HG03520 (cell line): ENCODE data around the gene AIF1.
"Not testable (repeated sequence)": the region's sequence is repeated elsewhere in the genome, so short reads cannot be mapped to it uniquely, and the experiment has no call there.

Experiments
- ATAC-seq: cut with Tn5 transposase; IDR thresholded peaks from one replicate; pipeline ENCODE4 v1.9.1; 2021; ENCODE audit warnings: mild to moderate bottlenecking, moderate library complexity; ENCODE audit not compliant: unreplicated experiment

AIF1 gene

GRCh38 chr6:31580438-31580740 lies 34.6 kb upstream of the AIF1 start:
- ATAC-seq, result no peak

- peak; percentile 36 for ATAC-seq
These were observed 34.1 kb upstream of the AIF1 start for GRCh38 chr6:31580807-31581433.

GRCh38 chr6:31581434-31582229 lies 33.4 kb upstream of the AIF1 start:
- no peak for ATAC-seq

GRCh38 chr6:31582230-31582643 lies 32.8 kb upstream of the AIF1 start, which contains the start of gene LTB:
Gene LTB, minus strand, starts transcription at chr6:31582424. Its CDS starts 7 bp downstream, at chr6:31582417.
- ATAC-seq, result no peak

- no peak for ATAC-seq
These were observed 29.5 kb upstream of the AIF1 start for GRCh38 chr6:31585491-31585890.

- no peak for ATAC-seq
These were observed 29.0 kb upstream of the AIF1 start, which contains the start of gene LST1 for GRCh38 chr6:31586008-31586407. Gene LST1, plus strand, starts transcription at chr6:31586277. Its CDS starts 1,023 bp downstream, at chr6:31587300.

GRCh38 chr6:31586599-31587281 lies 28.3 kb upstream of the AIF1 start:
- no peak for ATAC-seq

GRCh38 chr6:31587791-31588777 lies 26.9 kb upstream of the AIF1 start:
- no peak for ATAC-seq

- no peak for ATAC-seq
These were observed 26.0 kb upstream of the AIF1 start for GRCh38 chr6:31588871-31589650.

GRCh38 chr6:31590691-31591090 lies 24.3 kb upstream of the AIF1 start:
- ATAC-seq, result not testable (repeated sequence)

- no peak for ATAC-seq
These were observed 22.6 kb upstream of the AIF1 start for GRCh38 chr6:31592396-31592771.

- ATAC-seq, result no peak
These were observed 18.0 kb upstream of the AIF1 start for GRCh38 chr6:31597006-31597405.

GRCh38 chr6:31607317-31607716 lies 7.7 kb upstream of the AIF1 start:
- no peak for ATAC-seq

- ATAC-seq, result no peak
These were observed 5.3 kb upstream of the AIF1 start for GRCh38 chr6:31609519-31610406.

GRCh38 chr6:31610968-31611367 lies 4.1 kb upstream of the AIF1 start:
- no peak for ATAC-seq

- no peak for ATAC-seq
These were observed 887 bp upstream of the AIF1 start for GRCh38 chr6:31614075-31614619.

- ATAC-seq, result no peak
These were observed 714 bp downstream of the AIF1 start for GRCh38 chr6:31615748-31616147.

- no peak for ATAC-seq
These were observed 2.0 kb downstream of the AIF1 start for GRCh38 chr6:31617010-31617409.
